ENCODE measurements around the gene SPNS2.

Gene SPNS2

GRCh38 chr17:4539025-4539424, 40.3 kb downstream of the SPNS2 start:
- no peak for DNase-seq

- no peak for DNase-seq
Observed at GRCh38 chr17:4539576-4540223, 41.0 kb downstream of the SPNS2 start.

- no peak for DNase-seq
Observed at GRCh38 chr17:4540224-4540651, 41.6 kb downstream of the SPNS2 start.

GRCh38 chr17:4540687-4541327, 42.1 kb downstream of the SPNS2 start:
- no peak for DNase-seq

GRCh38 chr17:4541328-4542002, 42.8 kb downstream of the SPNS2 start:
- no peak for DNase-seq

GRCh38 chr17:4542003-4542725, 43.5 kb downstream of the SPNS2 start:
- DNase-seq = no peak

- DNase-seq = no peak
Observed at GRCh38 chr17:4542726-4543191, 44.1 kb downstream of the SPNS2 start.

GRCh38 chr17:4543557-4544026, 44.9 kb downstream of the SPNS2 start:
- no peak for DNase-seq

- no peak for DNase-seq
Observed at GRCh38 chr17:4544135-4544950, 45.7 kb downstream of the SPNS2 start.

- DNase-seq = no peak
Observed at GRCh38 chr17:4544951-4545216, 46.2 kb downstream of the SPNS2 start.

GRCh38 chr17:4545217-4545951, 46.7 kb downstream of the SPNS2 start:
- DNase-seq = no peak

- no peak for DNase-seq
Observed at GRCh38 chr17:4547118-4547906, 48.6 kb downstream of the SPNS2 start.

GRCh38 chr17:4548061-4548461, 49.4 kb downstream of the SPNS2 start:
- peak; percentile 1 for DNase-seq

GRCh38 chr17:4548721-4549531, 50.2 kb downstream of the SPNS2 start:
- no peak for DNase-seq

- no peak for DNase-seq
Observed at GRCh38 chr17:4549781-4550533, 51.3 kb downstream of the SPNS2 start.

- DNase-seq = no peak
Observed at GRCh38 chr17:4550534-4551039, 51.9 kb downstream of the SPNS2 start.

GRCh38 chr17:4551141-4551540, 52.5 kb downstream of the SPNS2 start:
- DNase-seq = peak; percentile 43

GRCh38 chr17:4551796-4552525, 53.3 kb downstream of the SPNS2 start:
- DNase-seq = no peak

Data from stimulated activated CD4-positive, alpha-beta T cell treated with anti-CD3 and anti-CD28 coated beads, Interleukin-1b, Interleukin-23, amount 100 ng/mL, for 48 hours (primary cell).